Activated B cell treated with CpG ODN at 0.5 μM for 24 hours (primary cell): ENCODE results near the gene TMEM183A. TPM values are rescaled to one million over a fixed set of nuclear protein-coding genes. Genes with fewer than 3 reads are reported as not detected.

Experiments
- ATAC-seq: fragments of 200-7000 bp; cut with Tn5 transposase; one replicate; pipeline ENCODE4 v1.10.0; 2021; ENCODE audit warnings: low read depth, mild to moderate bottlenecking, moderate library complexity
- CTCF ChIA-PET: fragments of 350-600 bp; sonication (Branson Sonifier 250); formaldehyde crosslinking; loops from one replicate; lab custom pipeline; 2021; ENCODE audit warnings: antibody characterized with exemption; lab: Charles Lee
- POLR2A ChIA-PET: fragments of 350-600 bp; sonication (Branson Sonifier 250); formaldehyde crosslinking; loops from one replicate; lab custom pipeline; 2021; ENCODE audit warnings: antibody characterized with exemption; lab: Charles Lee
- DNase-seq: peaks from one replicate; pipeline ENCODE4 v3.0.0; 2022
- H3K27ac Mint-ChIP-seq: one replicate; pipeline ENCODE4 v1.8.0; 2020; ENCODE audit warnings: mixed read lengths
- H3K27me3 Mint-ChIP-seq: one replicate; pipeline ENCODE4 v1.8.0; 2021; ENCODE audit warnings: mixed read lengths
- H3K36me3 Mint-ChIP-seq: one replicate; pipeline ENCODE4 v1.8.0; 2021; ENCODE audit warnings: low read depth, mixed read lengths
- H3K4me1 Mint-ChIP-seq: one replicate; pipeline ENCODE4 v1.8.0; 2021; ENCODE audit warnings: mixed read lengths
- H3K4me3 Mint-ChIP-seq: one replicate; pipeline ENCODE4 v1.8.0; 2020; ENCODE audit warnings: mild to moderate bottlenecking, mixed read lengths
- H3K9me3 Mint-ChIP-seq: one replicate; pipeline ENCODE4 v1.8.0; 2020; ENCODE audit warnings: mixed read lengths
- CTCF ChIP-seq: fragments of 200-600 bp; IDR thresholded peaks from one replicate; pipeline ENCODE4 v1.8.0; 2022; ENCODE audit warnings: antibody characterized with exemption, mild to moderate bottlenecking
- intact Hi-C: fragments of 100-400 bp; cut with micrococcal nuclease; formaldehyde crosslinking; loops from one replicate; pipeline ENCODE4 v1.15.1; 2024
- total RNA-seq: library from RNA; stranded (reverse); gene quantifications from 2 replicates; pipeline ENCODE4 v1.2.3, GENCODE V29; 2022

TMEM183A gene
- total RNA-seq, 1 donor from 2014 or later, result 70.6 TPM

- intact Hi-C loops, result no loop called here
- H3K27ac Mint-ChIP-seq, result no peak overlapping the region
- H3K27me3 Mint-ChIP-seq, result no peaks in the 10 kb centered on the region
These were observed 45.8 kb upstream of the TMEM183A start for GRCh38 chr1:202961220-202961880.

GRCh38 chr1:202964791-202965410, 42.3 kb upstream of the TMEM183A start:
- CTCF ChIA-PET, result interaction anchor here (1.1 kb wide), 1 partner anchor 35 kb away, joined by 3 read pairs; no protein-coding TSS in a partner anchor
- H3K27ac Mint-ChIP-seq, result peak overlapping the region; percentile 24
- DNase-seq (no peak), ATAC-seq (no peak)
- no peak for TF ChIP-seq CTCF
- no peak overlapping the region for H3K4me3 Mint-ChIP-seq
- H3K4me1 Mint-ChIP-seq, result peaks cover 36% of the 10 kb centered on the region
- POLR2A ChIA-PET, result no interaction called here
- H3K36me3 Mint-ChIP-seq, result peaks cover 35% of the 10 kb centered on the region
- intact Hi-C loops, result loop anchor here (5.0 kb wide), 1 partner anchor 897 kb away; the partner anchor contains the start of gene SNRPE
- H3K27me3 Mint-ChIP-seq, result no peaks in the 10 kb centered on the region
- no peaks in the 10 kb centered on the region for H3K9me3 Mint-ChIP-seq

More at GRCh38 chr1:202961220-202961880, 45.8 kb upstream of the TMEM183A start:
- ChIA-PET POLR2A (interaction anchor here (1.9 kb wide), 1 partner anchor 46 kb away, joined by 7 read pairs; the partner anchor contains the start of gene TMEM183A), CTCF (no interaction called here)
- no peak for DNase-seq
- peaks cover 37% of the 10 kb centered on the region for H3K36me3 Mint-ChIP-seq
- ATAC-seq, result no peak
- no peak for TF ChIP-seq CTCF
- H3K4me1 Mint-ChIP-seq, result peaks cover 29% of the 10 kb centered on the region
- H3K9me3 Mint-ChIP-seq, result no peaks in the 10 kb centered on the region
- H3K4me3 Mint-ChIP-seq, result no peak overlapping the region

GRCh38 chr1:202965422-202965821, 41.8 kb upstream of the TMEM183A start:
- H3K27ac Mint-ChIP-seq, result peak overlapping the region; percentile 71

GRCh38 chr1:202966006-202966898, 40.9 kb upstream of the TMEM183A start:
- Mint-ChIP-seq H3K27me3 (no peaks in the 10 kb centered on the region), H3K4me1 (peaks cover 44% of the 10 kb centered on the region), H3K27ac (peak overlapping the region; percentile 71), H3K9me3 (no peaks in the 10 kb centered on the region), H3K4me3 (peak overlapping the region; percentile 80), H3K36me3 (peaks cover 33% of the 10 kb centered on the region)
- ChIA-PET POLR2A (interaction anchor here (0.7 to 2.5 kb wide), 2 partner anchors 20 to 41 kb away, joined by 4 to 37 read pairs; partner anchors contain the start of gene TMEM183A), CTCF (interaction anchor here (1.1 kb wide), 1 partner anchor 34 kb away, joined by 3 read pairs; no protein-coding TSS in a partner anchor)
- intact Hi-C loops, result loop anchor here (5.0 kb wide), 1 partner anchor 896 kb away; the partner anchor contains the start of gene SNRPE
- DNase-seq (no peak), ATAC-seq (no peak)
- no peak for TF ChIP-seq CTCF

More at GRCh38 chr1:202965422-202965821, 41.8 kb upstream of the TMEM183A start:
- H3K4me3 Mint-ChIP-seq, result peak overlapping the region; percentile 80
- no peaks in the 10 kb centered on the region for H3K27me3 Mint-ChIP-seq
- peaks cover 41% of the 10 kb centered on the region for H3K4me1 Mint-ChIP-seq
- no peak for DNase-seq
- H3K9me3 Mint-ChIP-seq, result no peaks in the 10 kb centered on the region
- no peak for TF ChIP-seq CTCF
- CTCF ChIA-PET, result interaction anchor here (1.1 kb wide), 1 partner anchor 35 kb away, joined by 3 read pairs; no protein-coding TSS in a partner anchor
- H3K36me3 Mint-ChIP-seq, result peaks cover 35% of the 10 kb centered on the region
- intact Hi-C loops, result loop anchor here (5.0 kb wide), 1 partner anchor 897 kb away; the partner anchor contains the start of gene SNRPE
- POLR2A ChIA-PET, result no interaction called here
- no peak for ATAC-seq
